Hepatic stellate cell (primary cell): ENCODE measurements around the gene TUFT1.
"Not testable (repeated sequence)": the region's sequence is repeated elsewhere in the genome, so short reads cannot be mapped to it uniquely, and the experiment has no call there.

Source experiments
- DNase-seq: peaks from one replicate; pipeline ENCODE4 v3.0.0; 2011; ENCODE audit warnings: low spot score

TUFT1 gene

DNA sequence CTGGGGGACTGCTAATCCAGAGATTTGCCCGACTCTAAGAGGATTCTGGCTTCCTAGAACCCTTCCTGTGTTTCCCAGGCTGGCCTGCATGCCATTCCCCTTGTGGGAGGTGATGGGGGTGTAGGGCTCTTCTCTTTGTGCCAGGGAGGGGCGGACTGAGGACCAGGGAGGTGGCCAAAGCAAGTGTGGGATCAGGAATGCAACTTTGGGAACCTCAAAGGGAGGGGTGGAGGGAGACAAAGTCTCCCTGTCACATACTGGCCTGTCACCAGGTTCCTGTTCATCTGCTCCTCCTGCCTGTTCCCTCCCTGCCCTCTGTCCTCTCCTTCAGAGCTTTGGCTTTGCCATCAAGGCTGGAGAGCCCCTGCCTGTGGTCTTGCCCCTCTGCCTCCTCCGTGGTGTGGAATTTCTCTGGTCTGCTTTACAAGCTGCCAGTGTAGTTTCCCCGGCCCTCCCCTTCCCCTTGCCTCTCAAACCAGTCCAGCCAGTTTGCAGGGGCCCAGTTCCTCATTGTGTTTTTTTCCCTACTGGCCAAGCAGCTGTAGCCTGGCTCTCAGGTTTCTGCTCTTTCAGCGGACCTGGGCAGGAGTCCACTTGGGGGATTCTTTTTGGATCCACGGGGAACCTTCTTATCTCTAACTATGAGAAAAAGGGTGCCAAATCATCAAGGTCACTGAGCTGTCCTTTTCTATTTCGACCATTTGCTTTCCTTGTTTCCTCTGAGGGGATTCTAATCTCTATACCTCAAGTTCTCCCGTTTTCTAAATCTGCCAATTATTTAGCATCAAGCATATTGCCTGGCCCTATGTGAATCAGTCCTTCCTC, 27.1 kb upstream of the TUFT1 start:
- no peak for DNase-seq

DNA sequence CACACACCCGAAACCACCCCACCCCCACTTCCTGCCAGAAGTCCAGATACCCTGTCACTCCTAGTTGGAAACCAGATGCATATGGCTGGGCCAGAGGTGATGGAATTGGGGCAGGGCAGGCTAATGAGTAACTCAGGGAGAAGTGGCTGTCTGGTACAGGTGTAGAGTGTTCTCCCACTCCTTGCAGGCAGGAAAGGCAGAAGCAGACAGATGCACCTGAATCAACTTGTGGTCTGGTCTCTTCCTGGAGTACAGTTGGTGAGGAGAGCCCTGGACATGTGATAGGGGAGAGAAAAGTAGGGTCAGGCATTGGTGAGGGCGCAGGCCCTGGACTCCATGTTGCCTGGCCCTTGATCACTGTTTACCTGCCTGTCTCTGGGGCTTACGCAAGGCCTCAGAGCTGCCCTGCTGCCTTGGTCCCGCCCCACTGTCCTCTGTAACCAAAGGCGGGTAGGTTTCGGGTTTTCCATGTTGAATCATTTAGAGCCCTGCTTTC, 26.4 kb upstream of the TUFT1 start:
- no peak for DNase-seq

DNA sequence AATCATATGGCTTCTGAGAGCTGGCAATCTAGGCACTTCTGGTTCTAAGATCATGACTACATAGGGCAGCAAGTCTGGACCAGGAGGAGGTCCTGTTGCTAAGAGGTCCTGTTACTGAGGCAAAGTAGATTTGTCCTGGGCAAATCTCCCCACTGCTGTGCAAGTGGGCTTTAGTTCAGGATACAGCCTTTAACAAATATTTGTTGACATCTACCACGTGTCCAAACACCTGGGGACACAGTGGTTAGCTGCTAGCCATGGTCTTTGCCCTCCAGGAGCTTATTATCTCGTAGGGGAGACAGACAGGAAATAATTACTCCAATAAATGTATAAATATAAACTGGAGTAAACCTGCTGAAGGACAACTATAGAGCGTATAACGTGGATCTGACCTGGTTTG, 25.7 kb upstream of the TUFT1 start:
- no peak for DNase-seq

DNA sequence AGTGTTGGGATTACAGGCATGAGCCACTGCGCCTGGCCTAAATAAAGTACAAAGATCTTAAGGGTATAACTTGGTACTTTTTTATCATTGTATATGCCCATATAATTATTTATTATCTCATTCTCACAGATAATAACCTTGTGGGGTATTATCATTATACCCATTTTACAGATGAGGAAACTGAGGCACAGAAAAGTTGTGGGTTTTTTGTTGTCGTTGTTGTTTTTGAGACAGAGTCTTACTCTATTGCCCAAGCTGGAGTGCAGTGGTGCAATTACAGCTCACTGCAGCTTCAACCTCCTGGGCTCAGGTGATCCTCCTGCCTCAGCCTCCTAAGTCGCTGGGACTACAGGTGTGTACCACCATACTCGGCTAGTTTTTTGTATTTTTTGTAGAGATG, 24.8 kb upstream of the TUFT1 start:
- no peak for DNase-seq

DNA sequence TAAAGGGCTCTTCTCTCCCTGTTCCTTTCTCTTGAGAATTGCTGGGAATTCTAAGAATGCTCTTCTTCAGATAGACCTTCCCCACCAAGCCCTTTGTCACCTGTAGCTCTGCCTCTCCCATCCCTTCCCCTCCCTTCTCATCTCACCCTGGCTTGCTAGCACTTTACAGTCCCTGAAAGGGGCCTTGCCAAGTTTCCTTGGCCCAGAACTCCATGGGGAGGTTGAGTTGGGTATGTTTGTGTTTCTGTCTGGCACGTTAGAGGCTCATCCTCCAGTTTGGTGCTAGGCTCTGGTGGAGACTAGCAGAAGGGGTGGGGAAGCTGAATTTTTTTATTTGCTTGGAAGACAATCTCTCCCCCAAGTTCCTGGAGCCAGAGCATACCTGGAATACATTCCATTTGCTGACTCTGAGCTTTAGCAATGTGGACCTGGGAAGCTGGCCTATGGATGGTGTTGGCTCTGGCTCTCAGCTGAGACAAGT, 24.0 kb upstream of the TUFT1 start:
- DNase-seq = no peak

DNA sequence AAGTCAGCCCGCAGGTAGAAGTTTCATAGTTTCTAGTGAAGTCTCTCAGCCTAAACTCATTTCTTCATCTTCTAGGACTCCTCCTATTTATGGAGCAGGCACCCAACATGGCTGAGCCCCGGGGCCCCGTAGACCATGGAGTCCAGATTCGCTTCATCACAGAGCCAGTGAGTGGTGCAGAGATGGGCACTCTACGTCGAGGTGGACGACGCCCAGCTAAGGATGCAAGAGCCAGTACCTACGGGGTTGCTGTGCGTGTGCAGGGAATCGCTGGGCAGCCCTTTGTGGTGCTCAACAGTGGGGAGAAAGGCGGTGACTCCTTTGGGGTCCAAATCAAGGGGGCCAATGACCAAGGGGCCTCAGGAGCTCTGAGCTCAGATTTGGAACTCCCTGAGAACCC, 21.7 kb upstream of the TUFT1 start:
- no peak for DNase-seq

DNA sequence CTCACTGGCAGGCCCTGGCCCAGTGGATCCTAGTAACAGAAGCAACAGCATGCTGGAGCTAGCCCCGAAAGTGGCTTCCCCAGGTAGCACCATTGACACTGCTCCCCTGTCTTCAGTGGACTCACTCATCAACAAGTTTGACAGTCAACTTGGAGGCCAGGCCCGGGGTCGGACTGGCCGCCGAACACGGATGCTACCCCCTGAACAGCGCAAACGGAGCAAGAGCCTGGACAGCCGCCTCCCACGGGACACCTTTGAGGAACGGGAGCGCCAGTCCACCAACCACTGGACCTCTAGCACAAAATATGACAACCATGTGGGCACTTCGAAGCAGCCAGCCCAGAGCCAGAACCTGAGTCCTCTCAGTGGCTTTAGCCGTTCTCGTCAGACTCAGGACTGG, 21.2 kb upstream of the TUFT1 start:
- no peak for DNase-seq

DNA sequence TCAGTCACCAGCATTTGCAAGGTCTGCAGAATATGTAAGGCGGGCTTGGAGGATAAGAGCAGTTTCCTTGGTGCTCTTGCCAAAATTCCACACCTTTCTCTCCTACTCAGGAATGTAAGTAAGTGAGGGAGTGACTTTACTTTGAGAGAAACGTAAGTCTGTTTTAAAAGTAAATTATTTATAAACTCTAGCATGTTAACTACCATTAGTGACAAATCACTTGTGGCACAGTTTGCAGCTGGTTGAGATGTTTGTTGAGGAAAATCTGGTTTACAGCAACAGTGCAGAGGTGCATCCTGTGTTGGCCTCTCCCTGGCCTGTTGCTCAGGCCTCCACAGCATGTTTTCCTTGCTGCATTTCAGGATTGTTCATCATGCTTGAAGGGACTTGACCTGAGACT, 20.4 kb upstream of the TUFT1 start:
- DNase-seq = no peak

DNA sequence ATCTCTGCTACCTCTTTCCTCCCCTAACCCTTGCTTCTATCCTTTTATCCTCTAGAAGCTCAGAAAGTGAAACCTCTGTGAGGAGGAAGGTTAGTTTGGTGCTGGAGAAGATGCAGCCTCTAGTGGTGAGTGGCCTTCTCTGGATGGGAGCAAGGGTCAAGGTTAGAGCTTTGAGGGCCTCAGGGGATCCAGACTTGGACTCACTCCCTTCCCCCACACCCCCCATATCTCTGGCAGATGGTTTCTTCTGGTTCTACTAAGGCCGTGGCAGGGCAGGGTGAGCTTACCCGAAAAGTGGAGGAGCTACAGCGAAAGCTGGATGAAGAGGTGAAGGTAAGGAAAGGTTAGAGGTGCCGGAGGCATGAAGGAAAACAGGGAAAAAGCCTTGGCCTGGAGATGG, 19.8 kb upstream of the TUFT1 start:
- no peak for DNase-seq

DNA sequence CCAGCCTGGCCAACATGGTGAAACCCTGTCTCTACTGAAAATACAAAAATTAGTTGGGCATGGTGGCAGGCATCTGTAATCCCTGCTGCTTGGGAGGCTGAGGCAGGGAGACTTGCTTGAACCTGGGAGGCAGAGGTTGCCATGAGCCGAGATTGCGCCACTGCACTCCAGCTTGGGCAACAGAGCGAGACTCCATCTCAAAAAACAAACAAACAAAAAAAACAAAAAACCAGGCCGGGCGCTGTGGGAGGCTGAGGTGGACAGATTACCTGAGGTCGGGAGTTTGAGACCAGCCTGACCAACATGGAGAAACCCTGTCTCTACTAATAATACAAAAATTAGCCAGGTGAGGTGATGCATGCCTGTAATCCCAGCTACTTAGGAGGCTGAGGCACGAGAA, 17.7 kb upstream of the TUFT1 start:
- DNase-seq = not testable (repeated sequence)

DNA sequence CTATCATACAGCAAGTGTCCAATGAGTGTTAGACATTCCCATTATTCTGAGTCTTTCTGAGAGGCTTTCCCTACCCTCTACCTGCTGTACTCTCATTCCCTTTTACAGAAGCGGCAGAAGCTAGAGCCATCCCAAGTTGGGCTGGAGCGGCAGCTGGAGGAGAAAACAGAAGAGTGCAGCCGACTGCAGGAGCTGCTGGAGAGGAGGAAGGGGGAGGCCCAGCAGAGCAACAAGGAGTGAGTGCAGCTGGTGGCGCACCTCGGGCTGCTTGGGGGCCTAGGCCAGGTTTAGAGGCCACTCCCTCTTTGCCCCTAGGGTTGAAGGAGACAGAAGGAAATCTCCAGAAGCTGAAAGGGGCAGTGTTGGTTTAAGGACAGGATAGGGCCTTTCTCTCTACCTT, 16.8 kb upstream of the TUFT1 start:
- DNase-seq = no peak

DNA sequence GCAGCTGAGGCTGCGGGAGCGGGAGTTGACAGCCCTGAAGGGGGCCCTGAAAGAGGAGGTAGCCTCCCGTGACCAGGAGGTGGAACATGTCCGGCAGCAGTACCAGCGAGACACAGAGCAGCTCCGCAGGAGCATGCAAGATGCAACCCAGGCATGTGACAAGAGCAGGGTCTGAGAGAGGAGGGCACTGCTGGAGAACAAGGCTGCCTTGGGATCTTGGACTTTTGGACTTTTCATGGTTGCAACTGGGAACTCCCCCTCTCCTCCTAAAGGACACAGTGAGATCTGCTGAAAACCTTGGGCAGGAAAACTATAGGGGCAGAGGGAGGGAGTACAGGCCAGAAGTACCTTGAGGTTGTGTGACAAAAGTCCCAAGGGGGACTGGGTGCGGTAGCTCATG, 15.4 kb upstream of the TUFT1 start:
- DNase-seq = no peak

DNA sequence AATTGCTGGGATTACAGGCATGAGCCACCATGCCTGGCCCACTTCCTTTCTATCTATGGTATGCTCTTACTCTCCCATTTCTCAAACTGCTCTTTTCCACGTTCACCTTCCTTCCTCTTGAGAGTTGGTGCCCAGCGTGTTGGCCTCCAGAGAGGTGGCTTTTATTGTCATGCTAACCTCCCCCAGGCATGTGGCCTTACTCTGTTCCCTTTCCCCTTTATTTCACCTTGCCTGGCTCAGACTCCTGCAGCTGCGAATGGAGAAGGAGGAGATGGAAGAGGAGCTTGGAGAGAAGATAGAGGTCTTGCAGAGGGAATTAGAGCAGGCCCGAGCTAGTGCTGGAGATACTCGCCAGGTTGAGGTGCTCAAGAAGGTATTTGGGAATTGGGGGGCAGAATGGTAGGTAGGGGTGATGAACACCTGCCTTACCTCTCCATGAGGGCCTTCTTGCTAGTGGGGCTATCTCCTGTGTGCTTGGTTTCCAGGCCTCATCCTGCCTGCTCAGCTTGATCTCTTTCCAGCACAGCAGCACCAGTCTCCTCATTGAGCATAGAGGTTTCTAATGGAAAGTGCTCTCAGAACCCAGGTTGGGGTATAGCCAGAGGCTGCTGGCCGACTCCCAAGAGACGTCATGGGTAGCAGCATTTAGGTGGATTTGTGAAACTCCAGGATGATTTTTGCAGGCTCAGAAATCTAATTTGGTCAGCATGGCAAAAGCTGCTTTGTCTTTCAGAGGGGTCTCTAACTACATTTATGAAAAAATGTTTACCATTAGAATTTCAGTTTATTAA, 13.2 kb upstream of the TUFT1 start:
- DNase-seq = no peak

DNA sequence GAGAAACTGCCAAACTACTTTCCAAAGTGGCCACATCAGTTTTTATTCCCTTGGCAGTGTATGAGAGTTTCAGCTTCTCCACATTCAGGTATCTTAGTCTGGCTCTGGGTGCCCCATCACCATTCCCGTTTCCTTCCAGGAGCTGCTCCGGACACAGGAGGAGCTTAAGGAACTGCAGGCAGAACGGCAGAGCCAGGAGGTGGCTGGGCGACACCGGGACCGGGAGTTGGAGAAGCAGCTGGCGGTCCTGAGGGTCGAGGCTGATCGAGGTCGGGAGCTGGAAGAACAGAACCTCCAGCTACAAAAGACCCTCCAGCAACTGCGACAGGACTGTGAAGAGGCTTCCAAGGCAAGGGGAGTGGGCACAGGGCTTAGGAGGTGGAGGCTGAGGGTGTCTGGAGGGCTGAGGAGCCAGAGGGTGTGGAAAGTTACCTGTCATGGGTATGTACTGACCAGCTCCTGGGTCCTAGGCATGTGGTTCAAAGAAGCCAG, 10.9 kb upstream of the TUFT1 start:
- DNase-seq = no peak

DNA sequence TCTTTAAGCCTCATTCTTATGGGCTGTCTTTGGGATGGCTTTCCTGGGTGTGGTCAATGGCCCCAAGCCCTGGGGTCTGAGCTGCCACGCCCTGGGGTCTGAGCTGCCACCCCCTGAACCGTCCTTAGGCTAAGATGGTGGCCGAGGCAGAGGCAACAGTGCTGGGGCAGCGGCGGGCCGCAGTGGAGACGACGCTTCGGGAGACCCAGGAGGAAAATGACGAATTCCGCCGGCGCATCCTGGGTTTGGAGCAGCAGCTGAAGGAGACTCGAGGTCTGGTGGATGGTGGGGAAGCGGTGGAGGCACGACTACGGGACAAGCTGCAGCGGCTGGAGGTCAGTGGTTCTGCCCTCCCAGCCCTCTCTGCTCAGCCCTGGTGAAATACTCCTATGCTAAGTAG, 10.3 kb upstream of the TUFT1 start:
- no peak for DNase-seq

DNA sequence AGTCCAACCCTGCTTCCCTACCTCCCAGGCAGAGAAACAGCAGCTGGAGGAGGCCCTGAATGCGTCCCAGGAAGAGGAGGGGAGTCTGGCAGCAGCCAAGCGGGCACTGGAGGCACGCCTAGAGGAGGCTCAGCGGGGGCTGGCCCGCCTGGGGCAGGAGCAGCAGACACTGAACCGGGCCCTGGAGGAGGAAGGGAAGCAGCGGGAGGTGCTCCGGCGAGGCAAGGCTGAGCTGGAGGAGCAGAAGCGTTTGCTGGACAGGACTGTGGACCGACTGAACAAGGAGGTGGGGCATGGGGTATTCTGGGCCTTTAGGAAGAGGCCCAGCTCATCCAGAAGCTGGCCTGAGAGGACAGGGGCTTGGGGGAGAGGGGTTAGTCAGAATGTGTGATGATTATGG, 9.6 kb upstream of the TUFT1 start:
- no peak for DNase-seq

DNA sequence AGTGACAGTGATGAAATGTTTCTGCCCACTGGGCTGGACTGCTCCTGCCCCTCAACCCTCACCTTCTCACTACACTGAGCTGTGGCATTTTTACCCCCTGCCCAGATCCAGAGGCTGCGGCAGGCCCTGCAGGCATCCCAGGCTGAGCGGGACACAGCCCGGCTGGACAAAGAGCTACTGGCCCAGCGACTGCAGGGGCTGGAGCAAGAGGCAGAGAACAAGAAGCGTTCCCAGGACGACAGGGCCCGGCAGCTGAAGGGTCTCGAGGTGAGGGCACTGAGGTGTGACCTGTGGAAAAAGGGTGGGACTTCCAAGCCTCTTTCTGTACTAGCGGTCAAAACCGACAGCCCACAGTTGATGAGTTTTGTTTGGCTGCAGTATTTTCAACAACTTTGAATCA, 6.2 kb upstream of the TUFT1 start:
- DNase-seq = no peak

DNA sequence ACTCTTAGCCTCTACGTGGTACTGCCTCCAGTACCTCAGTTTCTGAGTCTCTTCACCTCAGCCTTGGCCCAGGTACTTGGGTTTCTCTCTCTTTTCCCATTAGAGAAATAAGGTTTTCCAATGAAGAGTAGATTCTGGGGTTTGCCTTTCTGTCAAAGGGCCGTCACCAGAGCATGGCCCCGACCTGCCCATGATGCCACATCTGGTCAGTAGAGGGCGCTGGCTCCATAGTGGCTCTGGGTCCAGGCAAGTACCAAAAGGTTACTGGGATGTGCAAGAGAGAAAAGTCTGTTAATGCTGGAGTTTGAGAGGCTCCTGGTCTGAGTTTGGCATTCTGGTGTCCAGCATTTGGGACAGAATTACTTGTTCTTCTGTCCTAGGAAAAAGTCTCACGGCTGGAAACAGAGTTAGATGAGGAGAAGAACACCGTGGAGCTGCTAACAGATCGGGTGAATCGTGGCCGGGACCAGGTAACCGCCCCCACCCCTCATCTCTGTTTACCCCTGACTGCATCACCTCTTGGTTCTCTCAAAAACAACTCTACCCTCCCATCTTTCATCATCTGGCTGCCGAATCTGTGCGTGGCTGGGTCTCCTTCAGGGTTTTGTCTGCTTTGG, 5.3 kb upstream of the TUFT1 start:
- DNase-seq = peak; percentile 81

DNA sequence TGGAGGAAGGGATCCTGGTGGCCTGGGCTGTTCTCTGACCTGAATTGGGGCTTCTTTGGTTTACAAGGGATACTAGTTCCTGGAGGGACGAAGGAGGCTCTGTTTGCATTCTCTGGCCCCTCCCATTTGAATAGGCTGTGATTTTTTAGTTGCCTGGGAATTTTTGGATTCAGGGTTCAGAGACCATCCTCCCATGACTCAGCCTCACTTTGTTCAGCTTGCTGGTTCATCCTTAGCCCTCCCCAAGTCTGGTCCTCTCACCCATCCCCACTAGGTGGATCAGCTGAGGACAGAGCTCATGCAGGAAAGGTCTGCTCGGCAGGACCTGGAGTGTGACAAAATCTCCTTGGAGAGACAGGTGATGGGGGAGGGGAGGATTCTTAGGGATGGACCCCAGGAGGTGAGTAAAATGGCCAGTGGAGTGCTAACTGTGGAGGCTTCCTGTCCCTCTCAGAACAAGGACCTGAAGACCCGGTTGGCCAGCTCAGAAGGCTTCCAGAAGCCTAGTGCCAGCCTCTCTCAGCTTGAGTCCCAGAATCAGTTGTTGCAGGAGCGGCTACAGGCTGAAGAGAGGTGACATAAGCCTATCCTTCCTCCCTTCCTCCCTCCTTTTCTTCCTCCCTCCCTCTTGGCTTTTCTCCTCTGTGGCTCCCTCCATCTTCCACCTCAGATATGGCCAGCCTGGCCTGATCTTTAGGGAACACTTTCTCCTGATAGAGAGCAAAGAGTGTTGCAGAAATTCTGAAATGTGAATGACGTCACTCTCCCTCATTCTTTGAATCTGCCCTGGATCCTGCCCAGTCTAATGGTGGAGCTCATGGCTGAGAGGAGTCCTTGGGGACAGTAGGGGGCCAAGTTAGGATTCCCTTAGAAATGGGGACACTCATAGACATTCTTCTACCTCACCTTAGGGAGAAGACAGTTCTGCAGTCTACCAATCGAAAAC, 4.5 kb upstream of the TUFT1 start:
- no peak for DNase-seq

DNA sequence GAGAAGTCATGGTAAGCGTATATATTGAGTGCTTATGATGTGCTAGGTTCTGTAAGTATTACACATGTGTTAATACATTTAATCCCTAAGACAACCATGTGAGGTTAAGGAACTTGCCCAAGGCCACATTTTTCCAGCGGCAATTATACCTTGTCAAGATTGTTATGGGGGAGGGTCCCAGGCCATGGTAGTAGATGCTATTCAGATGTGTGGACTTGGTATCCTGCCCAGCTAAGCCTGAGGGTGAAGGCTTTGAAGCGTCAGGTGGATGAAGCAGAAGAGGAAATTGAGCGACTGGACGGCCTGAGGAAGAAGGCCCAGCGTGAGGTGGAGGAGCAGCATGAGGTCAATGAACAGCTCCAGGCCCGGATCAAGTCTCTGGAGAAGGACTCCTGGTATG, 3.6 kb upstream of the TUFT1 start:
- DNase-seq = no peak

DNA sequence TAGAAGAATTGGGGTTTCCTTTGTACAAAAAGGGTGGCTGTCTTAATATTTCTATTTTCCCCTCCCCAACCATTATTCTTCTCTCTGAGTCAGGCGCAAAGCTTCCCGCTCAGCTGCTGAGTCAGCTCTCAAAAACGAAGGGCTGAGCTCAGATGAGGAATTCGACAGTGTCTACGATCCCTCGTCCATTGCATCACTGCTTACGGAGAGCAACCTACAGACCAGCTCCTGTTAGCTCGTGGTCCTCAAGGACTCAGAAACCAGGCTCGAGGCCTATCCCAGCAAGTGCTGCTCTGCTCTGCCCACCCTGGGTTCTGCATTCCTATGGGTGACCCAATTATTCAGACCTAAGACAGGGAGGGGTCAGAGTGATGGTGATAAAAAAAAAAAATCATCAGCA, 3.0 kb upstream of the TUFT1 start:
- DNase-seq = peak; percentile 82
